Glomerular visceral epithelial cell (primary cell): Measurements from ENCODE around the gene ZNRF1.

Experiments used
- DNase-seq: peaks from one replicate; pipeline ENCODE4 v3.0.0-alpha.2; 2016; ENCODE audit errors: extremely low spot score

Gene ZNRF1

GRCh38 chr16:75061669-75062068 lies 62.8 kb downstream of the ZNRF1 start:
- no peak for DNase-seq

GRCh38 chr16:75062135-75062975 lies 63.5 kb downstream of the ZNRF1 start:
- no peak for DNase-seq

- DNase-seq, result no peak
These were observed 64.1 kb downstream of the ZNRF1 start for GRCh38 chr16:75062976-75063346.

GRCh38 chr16:75063549-75064088 lies 64.8 kb downstream of the ZNRF1 start:
- no peak for DNase-seq

GRCh38 chr16:75064403-75065148 lies 65.8 kb downstream of the ZNRF1 start:
- DNase-seq, result peak; percentile 40

- DNase-seq, result no peak
These were observed 66.3 kb downstream of the ZNRF1 start for GRCh38 chr16:75065149-75065505.

- no peak for DNase-seq
These were observed 66.8 kb downstream of the ZNRF1 start for GRCh38 chr16:75065521-75066149.

GRCh38 chr16:75066861-75067447 lies 68.1 kb downstream of the ZNRF1 start:
- DNase-seq, result no peak

GRCh38 chr16:75068085-75069031 lies 69.5 kb downstream of the ZNRF1 start:
- no peak for DNase-seq

GRCh38 chr16:75070012-75070841 lies 71.4 kb downstream of the ZNRF1 start:
- DNase-seq, result no peak

- no peak for DNase-seq
These were observed 72.8 kb downstream of the ZNRF1 start for GRCh38 chr16:75071621-75072020.

GRCh38 chr16:75072239-75072947 lies 73.6 kb downstream of the ZNRF1 start:
- DNase-seq, result no peak

- no peak for DNase-seq
These were observed 74.9 kb downstream of the ZNRF1 start for GRCh38 chr16:75073545-75074303.

- no peak for DNase-seq
These were observed 75.5 kb downstream of the ZNRF1 start for GRCh38 chr16:75074304-75074793.

GRCh38 chr16:75074920-75075687 lies 76.3 kb downstream of the ZNRF1 start:
- DNase-seq, result no peak

GRCh38 chr16:75075688-75076268 lies 77.0 kb downstream of the ZNRF1 start:
- no peak for DNase-seq

- no peak for DNase-seq
These were observed 80.1 kb downstream of the ZNRF1 start for GRCh38 chr16:75078886-75079285.
